SH-SY5Y (cell line): ENCODE results near the gene ZNF593OS.

ENCODE experiments used
- GATA2 ChIP-seq: IDR thresholded peaks from 2 replicates; pipeline ENCODE4 v1.6.1; 2011; ENCODE audit warnings: mild to moderate bottlenecking, low read depth, low read length
- GATA3 ChIP-seq: IDR thresholded peaks from 2 replicates; pipeline ENCODE4 v1.6.1; 2011; ENCODE audit warnings: low read depth, mild to moderate bottlenecking, low read length, moderate library complexity

DNA sequence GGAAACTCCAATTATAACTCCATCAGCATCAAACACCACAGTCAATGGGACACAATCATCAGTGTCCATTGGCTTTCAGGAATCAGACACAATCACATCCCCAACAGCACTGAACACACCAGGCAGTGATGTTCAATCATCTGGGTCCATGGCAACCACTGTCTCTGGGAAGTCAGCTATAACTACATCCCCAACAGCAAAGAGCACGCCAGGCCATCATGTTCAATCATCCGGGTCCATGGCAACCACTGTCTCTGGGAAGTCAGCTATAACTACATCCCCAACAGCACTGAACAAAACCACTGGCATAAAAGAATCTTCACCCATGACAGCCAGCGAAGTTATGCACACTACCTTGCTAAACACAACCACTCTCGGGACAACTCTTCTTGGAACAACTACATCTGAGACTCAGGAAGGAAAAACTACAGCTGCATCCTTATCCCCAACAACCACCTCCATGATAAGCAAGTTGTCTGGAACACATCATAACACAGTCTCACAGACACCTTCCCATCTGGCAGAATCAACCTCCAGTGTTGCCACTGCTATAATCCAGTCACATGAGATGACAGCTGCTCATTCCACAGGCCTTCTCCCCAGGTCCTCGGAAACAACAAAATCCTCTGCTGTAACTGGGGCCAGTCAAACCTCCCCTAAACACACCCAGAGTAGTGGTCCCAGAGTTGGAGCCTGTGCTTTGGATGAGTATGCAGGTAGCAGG is 38.7 kb upstream of the ZNF593OS start:
- TF ChIP-seq GATA2 (no peak), GATA3 (no peak)
